B cell (primary cell): ENCODE measurements around the gene CREB5. TPM values are rescaled to one million over a fixed set of nuclear protein-coding genes. Genes with fewer than 3 reads are reported as not detected.
"Not testable (repeated sequence)": the region's sequence is repeated elsewhere in the genome, so short reads cannot be mapped to it uniquely, and the experiment has no call there.

ENCODE experiments used
- ATAC-seq: fragments of 200-7000 bp; cut with Tn5 transposase; one replicate; pipeline ENCODE4 v1.10.0; 2021; ENCODE audit warnings: low read depth, mild to moderate bottlenecking, moderate number of reproducible peaks, moderate library complexity
- CTCF ChIA-PET: fragments of 350-600 bp; sonication (Branson Sonifier 250); formaldehyde crosslinking; loops from one replicate; lab custom pipeline; 2021; ENCODE audit warnings: antibody characterized with exemption, inconsistent platforms; lab: Charles Lee
- POLR2A ChIA-PET: fragments of 350-600 bp; sonication (Branson Sonifier 250); formaldehyde crosslinking; loops from one replicate; lab custom pipeline; 2021; ENCODE audit warnings: antibody characterized with exemption; lab: Charles Lee
- DNase-seq: peaks from one replicate; pipeline ENCODE4 v3.0.0; 2013
- H2AFZ ChIP-seq: 2 replicates; pipeline ENCODE4 v1.6.1; 2012; ENCODE audit warnings: mild to moderate bottlenecking, low read depth, low read length; ENCODE audit not compliant: insufficient read depth, poor library complexity, severe bottlenecking
- H3K27ac ChIP-seq, 2 donors: 1 replicate in 1 of 2; 2 replicates in 1 of 2; pipeline ENCODE4 v1.5.1; 2012 to 2013; ENCODE audit warnings: low read length in 2 of 2, mild to moderate bottlenecking in 2 of 2, moderate library complexity in 1 of 2
- H3K27me3 ChIP-seq, 4 experiments: fragments of 200-600 bp in 1 of 4; sonication (generic) in 1 of 4; replicated peaks in 1 of 4; 1 replicate in 2 of 4; 2 replicates in 2 of 4; pipeline versions ENCODE4 v1.6.1 to v1.7.0; 2013 to 2016; ENCODE audit warnings: low read length in 3 of 4, mild to moderate bottlenecking in 2 of 4, mixed read lengths in 1 of 4, moderate library complexity in 1 of 4; ENCODE audit not compliant: insufficient read depth in 4 of 4, control insufficient read depth in 3 of 4; ENCODE audit errors: control extremely low read depth in 1 of 4
- H3K36me3 ChIP-seq, 2 experiments: replicated peaks in 1 of 2; 1 replicate in 1 of 2; 2 replicates in 1 of 2; pipeline versions ENCODE4 v1.6.1 to v1.7.1; 2013; ENCODE audit warnings: low read length in 1 of 2; ENCODE audit not compliant: insufficient read depth in 2 of 2, control insufficient read depth in 1 of 2; ENCODE audit errors: control extremely low read depth in 1 of 2, extremely low read depth in 1 of 2
- H3K4me1 ChIP-seq, 2 donors: fragments of 200-600 bp in 1 of 2; sonication (generic) in 1 of 2; 1 replicate in 1 of 2; 2 replicates in 1 of 2; pipeline versions ENCODE4 v1.5.1 to v1.6.1; 2013 to 2017; ENCODE audit warnings: low read length in 2 of 2; ENCODE audit not compliant: control insufficient read depth in 2 of 2, insufficient read depth in 2 of 2
- H3K4me2 ChIP-seq: replicated peaks from 2 replicates; pipeline ENCODE3; 2012; ENCODE audit warnings: mild to moderate bottlenecking, low read depth, low read length; ENCODE audit not compliant: poor library complexity, severe bottlenecking
- H3K4me3 ChIP-seq, 5 experiments: fragments of 200-600 bp in 1 of 5; sonication (generic) in 1 of 5; 1 replicate in 3 of 5; 2 replicates in 2 of 5; pipeline versions ENCODE4 v1.5.1 to v1.7.0; 2011 to 2016; ENCODE audit warnings: low read length in 4 of 5, mild to moderate bottlenecking in 4 of 5, low read depth in 2 of 5, control low read depth in 1 of 5, moderate library complexity in 1 of 5; ENCODE audit not compliant: insufficient read depth in 1 of 5; ENCODE audit errors: control extremely low read depth in 1 of 5, extremely low read depth in 1 of 5
- H3K79me2 ChIP-seq: fragments of 200-600 bp; sonication (generic); one replicate; pipeline ENCODE4 v1.6.0; 2016; ENCODE audit warnings: low read length; ENCODE audit not compliant: control insufficient read depth, insufficient read depth
- H3K9ac ChIP-seq: fragments of 200-600 bp; sonication (generic); 2 replicates; pipeline ENCODE4 v1.6.1; 2017; ENCODE audit warnings: mild to moderate bottlenecking, low read length, moderate library complexity
- H3K9me3 ChIP-seq, 3 donors: one replicate each; pipeline versions ENCODE4 v1.6.1 to v1.7.1; 2013; ENCODE audit warnings: low read length in 2 of 3; ENCODE audit not compliant: control insufficient read depth in 2 of 3, insufficient read depth in 1 of 3; ENCODE audit errors: control extremely low read depth in 1 of 3
- H4K20me1 ChIP-seq: 2 replicates; pipeline ENCODE4 v1.6.0; 2012; ENCODE audit warnings: mild to moderate bottlenecking, low read length; ENCODE audit not compliant: insufficient read depth, control insufficient read depth, poor library complexity, severe bottlenecking
- H3K27ac Mint-ChIP-seq: one replicate; pipeline ENCODE4 v1.8.0; 2021; ENCODE audit warnings: mixed read lengths
- H3K27me3 Mint-ChIP-seq: one replicate; pipeline ENCODE4 v1.8.0; 2021; ENCODE audit warnings: mixed read lengths
- H3K4me1 Mint-ChIP-seq: one replicate; pipeline ENCODE4 v1.8.0; 2021; ENCODE audit warnings: mixed read lengths
- H3K4me3 Mint-ChIP-seq: one replicate; pipeline ENCODE4 v1.8.0; 2021; ENCODE audit warnings: mixed read lengths
- H3K9me3 Mint-ChIP-seq: one replicate; pipeline ENCODE4 v1.8.0; 2022; ENCODE audit warnings: mixed read lengths; ENCODE audit not compliant: insufficient read depth
- CTCF ChIP-seq: fragments of 200-600 bp; IDR thresholded peaks from one replicate; pipeline ENCODE4 v1.8.0; 2022; ENCODE audit warnings: antibody characterized with exemption, mild to moderate bottlenecking
- EZH2 ChIP-seq: IDR thresholded peaks from 2 replicates; pipeline ENCODE4 v1.6.1; 2012; ENCODE audit warnings: borderline replicate concordance, low read depth, mild to moderate bottlenecking, moderate library complexity, low read length; ENCODE audit not compliant: insufficient read depth, poor library complexity, severe bottlenecking
- WGBS: methylation state at CpG from one replicate; pipeline ENCODE4 v1.1.5; 2013; ENCODE audit warnings: missing lambda C conversion rate; ENCODE audit not compliant: insufficient coverage; 5-methylcytosine and 5-hydroxymethylcytosine counted together
- intact Hi-C: fragments of 100-400 bp; cut with micrococcal nuclease; formaldehyde crosslinking; loops from one replicate; pipeline ENCODE4 v1.10.0; 2022
- polyA plus RNA-seq: library from polyadenylated mRNA; depleted of rRNA; stranded (reverse); fragments of >200 nt; gene quantifications from 2 replicates; pipeline ENCODE4 v1.2.3, GENCODE V29; 2012
- total RNA-seq, 2 donors: library from RNA; stranded (reverse); fragments of 120-200 nt in 1 of 2; gene quantifications; 1 replicate in 1 of 2; 2 replicates in 1 of 2; pipeline versions ENCODE4 v1.2.3 to v1.2.4, GENCODE V29; 2013 to 2022

CREB5 gene
- total and polyA plus RNA-seq, 2 donors (not counting 1 experiment from before 2014, with no cell fraction given) = 0.05 to 0.95 TPM

GRCh38 chr7:28551331-28551730, 139.0 kb downstream of the CREB5 start:
- intact Hi-C loops = no loop called here
- Histone ChIP-seq H3K27ac (no peak overlapping the region), H2AFZ (no peak overlapping the region), H3K9me3 (peaks cover 0 to 7% (median 0%) of the 10 kb centered on the region in 3 donors), H3K4me1 (no peaks in the 10 kb centered on the region), H3K4me3 (no peak overlapping the region), H3K79me2 (no peaks in the 10 kb centered on the region), H3K9ac (no peak overlapping the region), H3K27me3 (peaks cover 0 to 6% (median 1%) of the 10 kb centered on the region in 4 experiments), H4K20me1 (no peaks in the 10 kb centered on the region), H3K36me3 (no peaks in the 10 kb centered on the region), H3K4me2 (no peak overlapping the region)
- WGBS = 60% methylated on average over 1 of the region's 5 CpGs
- no peak overlapping the region for H3K27ac Mint-ChIP-seq
- POLR2A ChIA-PET = no interaction called here
- CTCF ChIA-PET = interaction anchor here (1.3 kb wide), 1 partner anchor 13 kb away, joined by 3 read pairs; no protein-coding TSS in a partner anchor
- ATAC-seq = no peak
- peaks cover under 1% of the 10 kb centered on the region for H3K9me3 Mint-ChIP-seq
- H3K4me3 Mint-ChIP-seq = no peak overlapping the region
- TF ChIP-seq EZH2 (no peak), CTCF (no peak)
- no peaks in the 10 kb centered on the region for H3K4me1 Mint-ChIP-seq
- DNase-seq = no peak
- peaks cover 34% of the 10 kb centered on the region for H3K27me3 Mint-ChIP-seq

- H3K4me3 Mint-ChIP-seq, intact Hi-C loops, H3K9me3 ChIP-seq, H4K20me1 ChIP-seq, H3K27me3 ChIP-seq, H3K27ac Mint-ChIP-seq, H3K4me3 ChIP-seq, H3K4me2 ChIP-seq, H3K9ac ChIP-seq, H3K4me1 Mint-ChIP-seq, H3K4me1 ChIP-seq, H3K9me3 Mint-ChIP-seq, H3K79me2 ChIP-seq, DNase-seq, H3K27ac ChIP-seq, H3K36me3 ChIP-seq, POLR2A ChIA-PET, H2AFZ ChIP-seq, ATAC-seq: not testable (repeated sequence)
- 80% methylated on average over 1 of the region's 1 CpG for WGBS
- CTCF ChIA-PET = interaction anchor here (1.3 kb wide), 1 partner anchor 13 kb away, joined by 3 read pairs; no protein-coding TSS in a partner anchor
- H3K27me3 Mint-ChIP-seq = peaks cover 34% of the 10 kb centered on the region
- peak; percentile 41 for TF ChIP-seq CTCF
Observed at GRCh38 chr7:28551766-28552165, 139.4 kb downstream of the CREB5 start.
